Mammary epithelial cell (primary cell): ENCODE measurements around the gene CIBAR2.

ENCODE experiments used
- EZH2 ChIP-seq: IDR thresholded peaks from 2 replicates; pipeline ENCODE4 v1.6.1; 2012; ENCODE audit warnings: low read length, inconsistent platforms, borderline replicate concordance
- TF ChIP-seq, protein P1 (sequence below), 2 donors: IDR thresholded peaks in 1 of 2; conservative IDR thresholded peaks in 1 of 2; 2 replicates each; pipeline ENCODE4 v1.5.1; 2011 to 2012; ENCODE audit warnings: inconsistent platforms in 2 of 2, low read length in 2 of 2, mild to moderate bottlenecking in 2 of 2, control low read depth in 1 of 2, low read depth in 1 of 2; ENCODE audit not compliant: insufficient read depth in 1 of 2; ENCODE audit errors: extremely low read depth in 1 of 2

DNA sequence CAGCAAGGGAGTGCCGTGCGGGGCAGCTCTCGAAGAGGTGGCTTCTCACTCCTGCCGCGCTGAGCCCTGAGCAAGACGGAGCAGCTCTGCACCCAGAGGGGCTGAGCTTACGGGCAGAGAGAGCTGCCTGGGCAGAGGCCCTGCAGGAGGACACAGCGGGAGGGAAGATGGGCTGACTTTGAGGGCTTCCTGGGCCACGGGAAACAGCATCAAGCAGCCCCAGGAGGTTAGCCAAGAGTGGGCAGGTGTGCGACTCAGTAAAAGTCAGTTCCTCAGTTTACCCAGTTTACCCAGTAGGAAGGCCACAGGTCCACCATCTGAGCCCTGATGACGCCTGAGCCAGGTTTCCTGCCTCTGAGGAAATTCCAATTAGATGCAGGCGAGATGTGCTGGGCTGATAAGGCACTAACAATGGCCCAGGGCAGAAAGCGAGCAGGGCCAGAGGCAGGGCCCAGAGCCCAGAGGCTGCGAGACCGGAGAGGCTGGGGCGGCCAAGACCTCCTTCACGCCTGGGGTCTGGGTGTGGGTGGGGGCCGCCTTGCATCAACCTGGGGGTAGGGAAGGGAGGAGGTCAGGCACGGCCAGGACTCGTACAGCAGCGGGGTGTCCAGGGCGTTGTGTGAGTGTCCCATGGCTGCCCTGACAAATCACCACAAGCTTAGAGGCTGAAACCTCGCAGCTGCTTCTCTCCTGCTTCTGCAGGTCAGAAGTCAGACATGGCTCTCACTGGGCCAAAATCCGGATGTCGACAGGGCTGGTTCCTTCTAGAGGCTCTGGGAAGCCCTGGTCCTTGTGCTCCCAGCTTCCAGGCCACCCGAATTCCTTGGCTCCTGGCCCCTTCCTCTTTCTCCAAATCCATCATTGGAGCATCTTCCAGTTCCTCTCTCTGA lies 32.0 kb upstream of the CIBAR2 start:
- TF ChIP-seq, protein P1, sequence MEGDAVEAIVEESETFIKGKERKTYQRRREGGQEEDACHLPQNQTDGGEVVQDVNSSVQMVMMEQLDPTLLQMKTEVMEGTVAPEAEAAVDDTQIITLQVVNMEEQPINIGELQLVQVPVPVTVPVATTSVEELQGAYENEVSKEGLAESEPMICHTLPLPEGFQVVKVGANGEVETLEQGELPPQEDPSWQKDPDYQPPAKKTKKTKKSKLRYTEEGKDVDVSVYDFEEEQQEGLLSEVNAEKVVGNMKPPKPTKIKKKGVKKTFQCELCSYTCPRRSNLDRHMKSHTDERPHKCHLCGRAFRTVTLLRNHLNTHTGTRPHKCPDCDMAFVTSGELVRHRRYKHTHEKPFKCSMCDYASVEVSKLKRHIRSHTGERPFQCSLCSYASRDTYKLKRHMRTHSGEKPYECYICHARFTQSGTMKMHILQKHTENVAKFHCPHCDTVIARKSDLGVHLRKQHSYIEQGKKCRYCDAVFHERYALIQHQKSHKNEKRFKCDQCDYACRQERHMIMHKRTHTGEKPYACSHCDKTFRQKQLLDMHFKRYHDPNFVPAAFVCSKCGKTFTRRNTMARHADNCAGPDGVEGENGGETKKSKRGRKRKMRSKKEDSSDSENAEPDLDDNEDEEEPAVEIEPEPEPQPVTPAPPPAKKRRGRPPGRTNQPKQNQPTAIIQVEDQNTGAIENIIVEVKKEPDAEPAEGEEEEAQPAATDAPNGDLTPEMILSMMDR (conservative IDR thresholded peaks at IDR 0.05 in 1 of 2, IDR thresholded peaks at IDR 0.05 in 1 of 2; ENCODE audit: extremely low read depth in 1 of 2, insufficient read depth in 1 of 2, low read depth in 1 of 2, low read length in 2 of 2) = no peak
- no peak for TF ChIP-seq EZH2
